Islet of Langerhans (tissue), 1 donor: ENCODE measurements around the gene PHF12.

Experiments
- FAIRE-seq: peaks from one replicate; lab custom pipeline; 2011; peaks lifted over from hg19 to GRCh38; lab: Jason Lieb, UNC

PHF12 gene

DNA sequence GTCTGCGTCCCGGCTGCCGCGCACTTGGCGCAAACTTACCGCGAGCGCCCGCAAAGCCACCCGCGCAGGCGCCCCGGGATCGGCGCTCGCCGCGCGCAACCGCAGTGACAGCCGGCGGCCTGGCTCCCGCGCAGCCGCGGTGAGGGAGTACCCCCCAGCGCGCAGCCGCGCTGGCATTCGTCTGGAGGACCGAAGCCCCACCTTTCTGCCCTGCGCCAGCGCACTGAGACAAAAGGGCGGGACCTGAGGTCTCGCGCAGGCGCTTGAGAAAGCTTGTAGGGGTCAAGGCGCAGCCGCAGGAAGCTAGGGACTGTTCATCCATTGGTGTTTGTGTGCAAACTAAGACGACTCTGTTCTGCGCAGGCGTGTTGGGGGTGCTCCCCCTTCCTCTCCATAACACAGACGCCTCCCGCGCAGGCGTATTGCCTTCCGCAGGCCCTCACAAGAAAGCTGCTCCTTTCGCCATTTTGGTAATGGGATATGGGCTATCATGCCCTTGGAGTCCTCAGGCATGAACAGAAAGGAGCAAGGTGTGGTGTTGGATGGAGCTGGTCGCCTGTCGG, at the start of gene PHF12:
Gene PHF12 (minus strand): TSS at position 91 of the 563 bp plus-strand sequence. CDS start 558 bp downstream, outside the sequence.
- peak; percentile 56 for FAIRE-seq

- no peak for FAIRE-seq
These were observed 49.7 kb upstream of the PHF12 start for GRCh38 chr17:29000973-29001372.

DNA sequence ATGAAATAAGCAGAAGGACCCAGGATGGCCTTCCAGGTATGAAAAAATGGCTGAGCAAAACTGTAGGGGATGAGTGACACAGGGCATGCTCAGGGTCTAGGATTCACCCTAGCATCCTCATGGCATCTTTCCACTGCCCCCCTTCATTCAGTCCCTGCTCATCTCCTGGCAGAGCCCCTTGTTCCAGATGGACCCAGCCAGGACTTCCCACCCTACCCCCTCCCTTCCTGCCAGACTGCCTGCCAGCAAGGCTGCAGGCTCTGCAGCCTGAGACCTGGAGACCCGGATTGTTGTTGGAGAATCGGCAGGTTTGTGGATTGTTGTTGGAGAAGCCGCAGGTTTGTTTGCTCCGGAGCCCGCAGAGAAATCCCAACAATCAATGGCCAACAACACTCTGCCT, 47.9 kb upstream of the PHF12 start:
- no peak for FAIRE-seq

DNA sequence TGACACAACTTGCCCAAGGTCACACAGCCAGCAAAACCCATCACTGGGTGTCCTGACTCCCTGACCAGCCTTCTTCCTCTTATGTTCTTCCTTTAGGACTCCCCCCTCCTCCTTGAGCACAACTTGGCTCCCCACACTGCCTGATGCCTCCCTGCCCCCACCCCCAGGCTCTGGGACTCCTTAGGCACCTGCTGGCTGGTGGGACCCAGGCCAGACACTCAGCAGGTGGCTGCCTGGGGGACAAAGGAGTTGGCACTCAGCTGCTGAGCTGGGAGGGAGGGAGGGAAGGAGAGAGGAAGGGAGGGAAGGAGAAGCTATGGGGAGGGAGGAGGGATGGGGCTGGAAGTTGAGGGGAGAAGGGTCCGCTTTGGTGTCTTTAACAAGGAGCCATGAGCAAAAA, 46.5 kb upstream of the PHF12 start:
- FAIRE-seq: no peak

DNA sequence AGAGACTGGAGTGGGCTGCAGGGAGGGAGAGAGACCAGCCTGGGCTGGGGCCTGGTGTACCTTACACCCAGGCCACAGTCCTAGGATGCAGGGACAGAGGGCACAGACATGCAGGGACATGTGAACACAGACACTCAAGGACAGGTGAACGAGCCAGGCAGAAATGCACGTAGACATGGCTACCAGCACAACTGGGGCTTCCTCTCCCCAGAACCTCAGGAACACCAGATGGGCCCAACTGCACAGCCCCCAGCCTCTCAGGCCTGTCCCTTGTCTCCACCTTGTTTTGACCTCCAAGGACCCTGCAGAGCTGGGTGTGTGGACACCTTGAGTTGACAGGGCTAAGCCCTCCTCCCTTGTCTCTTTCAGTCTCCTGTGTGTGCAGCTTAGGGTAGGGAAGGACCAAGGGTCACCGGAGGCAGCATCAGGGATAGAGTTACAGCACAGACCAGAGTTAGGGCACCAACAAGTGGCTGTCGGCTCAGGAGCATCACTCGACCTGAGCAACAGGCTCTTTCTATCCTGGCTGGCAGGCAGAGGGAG, 45.3 kb upstream of the PHF12 start:
- no peak for FAIRE-seq

DNA sequence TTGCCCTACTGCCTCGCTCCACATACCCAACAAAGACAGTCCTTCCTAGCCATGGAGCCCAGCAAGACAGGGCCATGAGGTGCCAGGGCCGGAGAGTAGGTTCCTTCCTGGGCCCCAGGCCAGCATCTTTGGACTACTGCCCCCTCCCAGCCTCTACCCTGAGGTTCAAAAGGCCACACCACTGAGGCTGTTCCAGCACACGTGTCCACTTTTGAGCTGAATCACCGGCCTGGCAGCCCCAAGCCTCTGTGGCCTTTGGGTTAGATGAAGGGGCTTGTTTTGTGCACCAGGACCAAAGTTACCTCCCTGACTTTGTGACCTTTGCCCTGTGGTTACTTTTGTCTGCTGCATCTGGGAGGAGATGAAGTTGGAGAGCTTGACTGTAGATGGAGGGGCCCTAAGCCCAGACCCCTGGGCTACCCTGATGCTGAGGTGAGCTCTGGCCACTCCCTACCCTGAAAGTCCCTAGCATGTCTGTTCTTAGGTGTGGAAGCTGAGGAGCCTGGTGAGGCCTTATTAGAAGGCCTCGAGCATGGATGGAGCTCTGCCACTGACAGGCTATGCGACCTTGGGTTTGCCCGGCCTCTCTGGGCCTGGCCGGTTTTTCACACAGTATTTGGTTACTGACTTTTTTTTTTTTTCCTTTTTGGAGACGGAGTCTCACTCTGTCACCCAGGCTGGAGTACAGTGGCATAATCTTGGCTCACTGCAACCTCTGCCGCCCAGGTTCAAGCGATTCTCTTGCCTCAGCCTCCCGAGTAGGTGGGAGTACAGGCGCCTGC, 42.5 kb upstream of the PHF12 start:
- FAIRE-seq: no peak

DNA sequence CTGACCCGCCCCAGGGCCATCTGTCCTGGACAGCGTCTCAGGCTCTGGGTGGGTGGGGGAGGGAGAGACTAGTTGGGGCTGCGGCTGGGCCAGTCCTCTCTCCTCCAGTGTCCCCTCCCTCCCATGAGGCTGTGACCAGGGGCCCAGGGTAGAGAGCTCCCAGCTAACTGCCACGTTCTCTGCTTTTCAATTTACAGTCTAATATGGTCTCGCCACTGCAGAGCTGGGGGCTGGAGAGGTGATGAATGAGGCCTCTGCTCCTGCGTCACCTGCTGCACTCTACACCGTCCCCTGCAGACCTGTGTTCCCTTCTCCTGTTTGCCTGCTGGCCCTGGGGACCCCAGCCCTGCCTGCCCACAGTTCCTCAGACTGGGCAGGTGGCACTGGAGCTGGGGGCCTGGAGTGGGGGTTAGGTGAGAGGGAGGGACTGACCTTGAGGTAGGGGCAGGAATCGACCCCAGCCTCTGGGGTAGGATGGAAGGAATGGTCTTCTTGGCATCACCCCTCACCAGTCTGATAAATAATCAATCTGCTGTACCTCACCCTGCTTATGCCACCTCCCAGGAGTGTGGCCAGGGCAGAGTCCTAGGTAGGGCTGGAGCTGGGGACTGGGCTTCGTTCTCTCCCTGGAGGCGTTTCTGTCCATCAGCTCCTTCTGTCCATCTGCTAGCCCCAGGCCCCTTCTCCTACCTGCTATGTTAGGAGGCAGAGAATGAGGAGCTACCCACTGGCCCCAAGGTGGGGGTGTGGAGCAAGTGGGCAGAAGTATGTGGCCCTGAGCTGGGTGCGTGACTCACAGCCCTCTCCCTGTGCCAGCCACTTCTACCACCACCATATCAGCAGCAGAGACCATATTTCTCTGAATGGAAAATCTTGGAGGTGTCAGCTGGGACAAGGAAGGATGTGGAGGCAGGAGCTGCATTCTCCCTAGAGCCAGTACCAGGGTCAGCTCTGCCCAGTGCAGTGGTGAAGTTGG, 41.6 kb upstream of the PHF12 start:
- no peak for FAIRE-seq

GRCh38 chr17:28992185-28992584, 40.9 kb upstream of the PHF12 start:
- FAIRE-seq: no peak

- FAIRE-seq: no peak
These were observed 40.5 kb upstream of the PHF12 start for GRCh38 chr17:28991779-28992178.

DNA sequence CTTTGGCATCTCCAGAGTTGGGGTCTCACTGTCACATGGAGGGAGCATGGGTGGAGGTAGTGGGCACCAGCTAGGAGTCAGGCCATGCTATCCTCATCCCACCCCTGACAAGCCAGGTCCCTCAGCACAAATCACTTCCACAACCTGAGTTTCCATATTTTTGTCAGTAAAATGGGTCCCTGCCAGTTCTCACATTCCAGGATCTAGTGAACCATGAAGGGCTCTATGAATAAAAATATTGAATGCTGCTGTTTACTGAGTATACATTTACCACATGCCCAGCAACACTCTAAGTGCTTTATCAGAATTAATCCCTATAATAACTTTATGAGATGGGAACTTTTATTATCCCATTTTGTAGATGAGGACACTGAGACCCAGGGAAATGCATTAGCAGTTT, 37.7 kb upstream of the PHF12 start:
- FAIRE-seq: no peak

DNA sequence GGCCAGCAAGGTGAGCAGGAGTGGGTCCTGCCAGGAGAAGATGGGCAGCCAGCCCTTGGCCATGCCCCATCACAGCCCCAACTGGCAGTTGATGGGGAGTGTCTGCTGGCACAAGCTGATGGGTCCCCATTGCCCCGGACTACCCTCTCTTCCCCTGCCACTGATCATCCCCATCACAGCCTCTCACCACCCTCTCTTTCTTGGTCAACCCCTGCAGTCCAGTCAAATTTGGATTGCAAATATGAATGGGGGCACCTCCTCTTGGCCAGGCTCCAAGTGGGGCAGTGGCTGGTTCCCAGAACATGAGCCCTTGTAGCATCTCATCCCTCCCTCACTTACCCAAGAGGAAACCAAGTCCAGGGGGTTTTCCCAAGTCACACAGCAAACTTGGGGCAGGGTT, 37.2 kb upstream of the PHF12 start:
- no peak for FAIRE-seq

DNA sequence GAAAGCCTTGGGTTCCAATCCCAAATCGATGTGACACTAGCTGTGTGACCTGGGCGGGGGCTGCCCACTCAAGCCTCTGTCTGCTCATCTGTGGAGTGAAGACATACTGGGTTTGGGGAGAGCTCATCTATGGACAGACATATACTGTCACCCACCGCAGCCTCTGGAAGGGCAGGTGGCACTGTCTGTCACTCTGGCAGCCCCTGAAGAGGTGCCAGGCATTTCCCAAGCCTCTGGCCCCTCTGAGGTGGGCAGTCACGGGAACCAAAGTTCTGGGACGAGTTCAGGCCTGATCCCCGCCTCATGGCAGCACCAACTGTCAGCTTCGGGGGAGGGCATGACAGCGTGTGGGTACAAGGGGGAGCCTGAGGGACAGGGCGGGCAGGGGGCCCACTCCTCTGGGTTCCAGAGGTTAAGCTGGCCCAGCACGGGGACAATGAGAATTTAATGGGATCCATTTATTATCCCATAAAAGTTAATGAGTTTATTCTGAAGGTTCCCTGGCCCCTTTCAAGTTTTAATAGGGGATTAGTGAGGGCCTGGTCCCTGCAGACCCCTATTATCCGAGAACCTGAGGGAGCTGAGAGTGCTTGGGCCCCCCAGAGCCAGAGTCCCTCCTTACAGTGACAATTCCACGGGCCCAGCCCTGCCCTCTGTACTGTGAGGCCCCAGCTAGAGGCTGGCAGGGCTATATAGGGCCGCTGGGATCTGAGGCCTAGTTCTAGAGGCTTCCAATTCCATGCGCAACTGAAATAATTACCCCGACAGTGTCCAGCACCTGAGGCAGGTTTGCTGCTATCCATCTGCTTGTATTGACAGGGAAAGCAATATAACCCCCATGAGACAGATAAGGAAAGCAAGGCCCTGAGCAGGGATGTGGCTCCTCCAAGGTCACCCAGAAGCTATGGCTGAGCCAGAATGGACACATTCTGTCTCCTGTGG, 35.7 kb upstream of the PHF12 start:
- FAIRE-seq: no peak

DNA sequence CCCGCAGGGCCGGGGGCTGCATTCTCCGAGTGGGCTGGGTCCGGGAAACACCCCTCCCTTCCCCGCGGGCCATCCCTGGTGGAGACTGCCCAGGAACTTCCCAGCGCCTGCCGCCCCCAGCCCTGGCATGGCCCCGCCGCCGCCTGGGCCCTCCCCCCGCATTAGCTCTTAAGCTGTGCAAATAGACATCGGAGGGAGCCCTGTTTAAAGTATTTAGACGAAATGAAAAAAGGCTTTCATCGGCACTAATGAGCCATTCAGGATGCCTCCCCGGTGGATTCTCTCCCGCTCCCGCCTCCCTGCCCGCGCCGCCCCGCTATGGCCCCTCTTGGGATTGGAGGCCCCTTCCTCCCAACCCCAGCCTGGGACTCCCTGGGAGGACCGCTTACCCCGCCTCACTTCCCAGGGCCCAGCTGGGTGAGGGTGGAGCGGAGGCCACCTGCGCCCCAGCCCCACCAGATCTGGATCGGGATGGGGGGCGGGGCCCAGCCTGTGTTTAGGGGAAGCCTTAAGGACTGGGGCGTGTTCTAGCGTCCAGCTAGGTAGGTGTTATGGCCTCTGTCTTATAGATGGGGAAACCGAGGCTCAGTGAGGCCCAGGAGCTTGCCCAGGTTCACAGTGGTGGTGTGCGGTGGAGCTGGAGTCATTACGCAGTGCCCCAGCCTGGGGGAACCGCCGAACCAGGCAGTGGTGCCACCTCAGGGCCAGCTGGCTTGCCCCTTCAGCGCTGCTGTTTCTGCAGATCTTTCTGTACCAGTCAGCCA, 34.8 kb upstream of the PHF12 start:
- FAIRE-seq: no peak

DNA sequence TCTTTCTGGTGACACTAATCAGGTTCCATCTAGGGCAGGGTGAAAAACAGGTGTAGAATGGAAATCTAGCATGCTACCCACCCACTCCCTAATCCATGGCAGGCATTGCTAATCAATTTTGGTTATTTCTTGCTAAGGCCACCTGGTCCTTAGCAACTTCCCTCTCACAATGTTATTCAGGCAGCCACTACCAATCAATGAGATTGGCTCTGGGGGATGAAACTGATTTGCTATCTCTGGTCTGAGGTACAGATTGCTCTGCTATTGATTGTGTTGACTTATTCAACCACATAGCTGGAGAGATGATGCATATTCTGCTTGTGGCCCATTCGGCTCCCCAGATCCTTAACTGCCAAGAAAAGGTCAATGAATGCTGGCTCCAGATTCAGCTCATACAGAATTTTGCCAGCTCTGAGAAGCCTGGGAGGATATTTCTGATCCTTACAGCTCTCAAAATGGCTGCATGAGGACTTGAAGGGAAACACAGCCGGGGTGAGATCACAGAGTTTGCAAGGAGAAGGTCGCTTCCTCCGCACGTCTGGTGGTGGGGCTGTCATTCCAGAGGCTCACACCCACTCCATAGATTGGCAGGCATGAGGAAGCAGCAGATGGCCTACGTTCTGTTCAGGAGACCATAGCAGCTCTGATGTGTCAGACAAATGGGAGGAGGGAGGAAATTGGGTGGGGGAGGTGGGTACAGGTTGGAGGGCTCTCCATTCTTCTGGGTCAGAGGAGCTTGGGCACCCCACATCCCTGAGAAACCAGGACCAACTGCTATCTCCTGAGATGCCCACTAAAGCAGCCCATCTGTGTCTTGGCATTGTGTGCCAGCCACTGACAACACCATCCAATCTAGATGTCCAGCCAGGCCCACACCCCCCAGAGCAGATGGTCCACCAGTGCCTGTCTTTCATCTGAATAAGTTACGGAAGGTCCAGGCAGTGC, 32.2 kb upstream of the PHF12 start:
- no peak for FAIRE-seq

DNA sequence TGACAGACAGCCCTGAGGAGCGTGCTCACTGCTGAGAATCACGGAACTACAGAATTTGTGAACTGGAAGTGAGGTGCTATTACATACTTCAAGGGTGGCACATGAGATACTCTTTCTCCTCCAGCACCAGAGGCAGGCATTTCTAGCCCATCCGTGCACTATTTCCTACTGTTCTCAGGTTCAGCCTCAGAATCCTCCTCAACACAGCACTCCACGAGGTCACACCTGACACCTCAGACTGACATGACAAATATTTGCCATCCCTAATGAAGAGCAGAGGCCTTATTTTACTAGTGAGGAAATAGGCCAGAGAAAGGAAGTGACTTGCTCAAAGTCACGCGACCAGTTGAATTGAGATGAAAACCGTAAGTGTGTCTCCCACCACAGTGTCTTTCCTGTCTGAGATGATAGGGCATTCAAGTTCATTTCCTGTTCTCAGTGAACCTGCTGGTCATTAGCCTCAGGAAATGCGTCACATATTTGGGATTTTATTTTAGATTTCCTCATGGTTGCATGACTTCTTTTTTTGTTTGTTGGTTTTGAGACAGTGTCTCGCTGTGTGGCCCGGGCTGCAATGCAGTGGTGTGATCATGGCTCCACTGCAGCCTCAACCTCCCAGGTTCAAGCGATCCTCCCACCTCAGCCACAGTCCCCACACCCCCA, 30.9 kb upstream of the PHF12 start:
- no peak for FAIRE-seq

DNA sequence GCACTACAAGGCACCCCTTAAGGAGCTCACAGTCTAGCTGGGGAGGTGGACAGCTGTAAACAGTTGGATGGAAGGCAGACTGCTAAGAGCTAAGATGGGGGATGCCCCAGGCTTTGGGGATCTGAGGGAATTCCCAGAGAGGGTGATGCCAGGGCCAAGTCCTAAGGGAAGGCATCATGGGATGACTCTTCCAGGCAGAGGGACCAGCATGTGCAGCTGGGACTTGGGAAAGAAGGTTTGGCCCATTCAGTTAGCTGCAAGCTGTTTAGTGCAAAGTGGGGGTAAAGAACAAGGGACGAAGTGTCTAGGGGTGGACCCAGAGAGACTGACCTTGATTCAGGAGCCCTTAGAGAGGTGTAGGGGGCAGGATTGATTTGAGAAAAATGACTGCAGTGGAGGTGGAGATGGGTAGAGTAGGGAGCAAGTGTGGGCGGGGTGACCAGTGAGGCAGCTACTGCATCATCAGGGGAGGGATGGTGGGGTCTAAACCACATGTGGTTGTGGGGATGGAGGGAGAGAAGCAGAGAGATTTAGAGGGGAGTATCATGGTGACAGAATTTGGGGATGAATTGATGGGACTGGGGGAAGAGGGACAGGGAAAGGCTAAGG, 27.1 kb upstream of the PHF12 start:
- FAIRE-seq: no peak

DNA sequence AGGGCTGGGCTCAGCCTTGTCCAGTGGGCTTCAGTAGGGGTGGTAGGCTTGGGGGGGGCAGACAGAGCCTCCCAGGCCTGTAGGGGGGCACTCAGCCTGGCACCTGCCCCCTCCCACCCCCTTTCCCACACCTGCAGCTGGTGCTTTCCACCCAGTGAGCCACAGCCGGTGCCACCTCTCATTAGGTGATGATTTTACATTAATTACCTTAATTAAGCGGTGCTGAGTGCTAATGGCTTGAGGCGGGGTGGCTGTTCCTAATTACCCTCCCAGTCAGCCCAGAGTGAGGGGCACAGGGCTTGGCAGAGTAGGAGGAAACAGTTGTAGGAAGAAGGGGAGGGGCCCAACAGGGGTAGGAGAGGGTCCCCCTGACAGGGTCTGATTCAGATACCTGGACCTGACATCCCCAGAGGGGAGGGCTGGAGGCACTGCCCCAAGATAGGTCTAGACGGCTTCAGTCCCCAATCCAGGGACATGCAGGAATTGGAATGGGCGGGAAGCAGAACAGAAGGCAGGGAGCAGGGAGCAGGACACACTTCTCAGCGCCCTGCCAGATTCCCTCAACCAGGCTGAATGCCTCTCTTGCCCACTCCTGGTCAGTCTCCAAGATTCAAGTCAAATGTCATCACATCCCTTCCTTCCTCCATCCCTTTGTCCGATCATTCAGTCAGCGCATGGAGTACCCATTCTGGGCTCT, 26.5 kb upstream of the PHF12 start:
- FAIRE-seq: no peak

DNA sequence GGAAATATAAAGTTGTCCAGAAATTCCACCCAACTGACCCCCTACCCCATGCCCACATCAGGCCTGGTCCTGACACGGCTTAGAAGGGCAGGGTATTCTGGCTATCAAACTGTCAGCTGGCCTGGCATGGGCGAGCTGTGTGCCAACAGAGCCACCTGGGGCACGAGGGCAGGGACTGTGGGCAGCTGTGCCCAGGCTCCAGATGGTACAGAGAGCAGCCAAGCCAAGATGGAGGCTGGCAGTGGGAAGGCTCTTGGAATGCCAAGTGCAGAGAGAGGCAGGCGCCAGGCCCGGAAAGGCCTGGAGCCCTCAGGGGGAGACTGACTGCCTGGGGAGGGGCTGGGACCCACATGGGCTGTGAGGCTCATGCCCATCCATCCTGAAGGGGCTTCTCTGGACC, 24.3 kb upstream of the PHF12 start:
- no peak for FAIRE-seq
